Upper lobe of left lung (tissue), 4 donors: Measurements from ENCODE around the gene ZNF423.

ENCODE experiments used
- CTCF ChIP-seq, 6 experiments: fragments of 450-650 bp in 4 of 6; fragments of 200-600 bp in 2 of 6; sonication (generic) in 2 of 6; IDR thresholded peaks; one replicate each; pipeline ENCODE4 v1.5.1; 2016 to 2019; ENCODE audit warnings: antibody characterized with exemption in 6 of 6
- POLR2A ChIP-seq, 4 donors: fragments of 450-650 bp; IDR thresholded peaks; one replicate each; pipeline ENCODE4 v1.5.1; 2016 to 2017; ENCODE audit warnings: antibody characterized with exemption in 4 of 4, mild to moderate bottlenecking in 2 of 4
- POLR2AphosphoS5 ChIP-seq, 2 donors: sonication (generic); formaldehyde crosslinking; IDR thresholded peaks; one replicate each; pipeline ENCODE4 v1.5.1; 2017; ENCODE audit warnings: antibody characterized with exemption in 2 of 2

GRCh38 chr16:49638673-49639610 is 217.0 kb downstream of the ZNF423 start:
- TF ChIP-seq CTCF (IDR thresholded peaks at IDR 0.05): no peak
- no peak for TF ChIP-seq POLR2A (IDR thresholded peaks at IDR 0.05)
- TF ChIP-seq POLR2AphosphoS5 (IDR thresholded peaks at IDR 0.05): no peak
